NB4 (cell line): ENCODE measurements around the gene HOXA6.

Source experiments
- MYC ChIP-seq: IDR thresholded peaks from 2 replicates; pipeline ENCODE4 v1.6.1; 2011; ENCODE audit warnings: low read depth, low read length
- POLR2A ChIP-seq: IDR thresholded peaks from 2 replicates; pipeline ENCODE4 v1.6.1; 2011; ENCODE audit warnings: mild to moderate bottlenecking; ENCODE audit not compliant: insufficient read length; ENCODE audit errors: extremely low read depth
- TF ChIP-seq, protein P1 (sequence below): IDR thresholded peaks from one replicate; pipeline ENCODE4 v1.5.1; 2012; ENCODE audit warnings: low read depth, low read length

DNA sequence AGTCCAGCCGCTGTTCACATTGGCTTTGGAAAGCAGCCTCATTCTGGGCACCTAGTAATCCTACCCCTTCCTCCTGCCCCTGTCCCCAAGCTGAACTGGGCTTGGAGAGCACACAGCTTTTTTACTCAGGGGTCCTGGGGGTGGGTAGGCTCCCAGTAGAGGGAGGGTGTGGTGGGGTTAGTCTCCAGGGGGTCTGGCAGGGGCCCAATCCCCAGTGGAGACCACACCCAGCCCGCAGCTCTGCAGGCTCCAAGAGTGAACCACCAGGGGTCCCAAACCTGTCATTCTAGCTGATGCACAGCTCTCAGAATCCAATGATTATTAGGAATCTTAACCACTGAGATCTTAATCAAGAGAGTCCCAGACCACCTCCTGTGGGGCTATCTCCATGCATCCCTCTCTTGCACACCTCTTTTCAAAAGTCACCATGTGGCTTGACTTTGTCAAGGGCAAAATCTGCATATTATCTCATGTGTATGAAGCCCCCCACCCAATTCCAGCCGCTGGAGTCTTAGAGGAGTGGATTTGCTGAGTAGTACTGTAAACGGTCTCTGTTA lies 34.8 kb upstream of the HOXA6 start:
- TF ChIP-seq, protein P1, sequence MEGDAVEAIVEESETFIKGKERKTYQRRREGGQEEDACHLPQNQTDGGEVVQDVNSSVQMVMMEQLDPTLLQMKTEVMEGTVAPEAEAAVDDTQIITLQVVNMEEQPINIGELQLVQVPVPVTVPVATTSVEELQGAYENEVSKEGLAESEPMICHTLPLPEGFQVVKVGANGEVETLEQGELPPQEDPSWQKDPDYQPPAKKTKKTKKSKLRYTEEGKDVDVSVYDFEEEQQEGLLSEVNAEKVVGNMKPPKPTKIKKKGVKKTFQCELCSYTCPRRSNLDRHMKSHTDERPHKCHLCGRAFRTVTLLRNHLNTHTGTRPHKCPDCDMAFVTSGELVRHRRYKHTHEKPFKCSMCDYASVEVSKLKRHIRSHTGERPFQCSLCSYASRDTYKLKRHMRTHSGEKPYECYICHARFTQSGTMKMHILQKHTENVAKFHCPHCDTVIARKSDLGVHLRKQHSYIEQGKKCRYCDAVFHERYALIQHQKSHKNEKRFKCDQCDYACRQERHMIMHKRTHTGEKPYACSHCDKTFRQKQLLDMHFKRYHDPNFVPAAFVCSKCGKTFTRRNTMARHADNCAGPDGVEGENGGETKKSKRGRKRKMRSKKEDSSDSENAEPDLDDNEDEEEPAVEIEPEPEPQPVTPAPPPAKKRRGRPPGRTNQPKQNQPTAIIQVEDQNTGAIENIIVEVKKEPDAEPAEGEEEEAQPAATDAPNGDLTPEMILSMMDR = no peak
- TF ChIP-seq MYC (no peak), POLR2A (no peak)
